ENCODE results near the gene IFI27L1. TPM values are rescaled to one million over a fixed set of nuclear protein-coding genes. Genes with fewer than 3 reads are reported as not detected.

IFI27L1 gene
- 10 to 100 TPM; 11.2 to 21.7 TPM for total RNA-seq
- long read RNA-seq, donor 1, partial matches to known transcripts = 0 of 7 reads
- long read RNA-seq, donor 1, other reads (novel, unspliced or antisense) = 4 of 7 reads
- long read RNA-seq, donor 2, partial matches to known transcripts = 1 of 5 reads
- long read RNA-seq, donor 2, other reads (novel, unspliced or antisense) = 3 of 5 reads

GRCh38 chr14:94080621-94081385 is at the start of gene IFI27L1, which contains the start of gene DDX24:
TSS of gene IFI27L1 (plus strand) at chr14:94081310. CDS start at chr14:94096938, 15,628 bp downstream.
TSS of gene DDX24 (minus strand) at chr14:94081202. CDS start at chr14:94079742, 1,460 bp downstream.
- DNase-seq (ENCODE audit: low spot score) = peak; percentile 99
- intact Hi-C loops (cut with DNase I) = no loop called here

- intact Hi-C loops (cut with DNase I) = no loop called here
- no peak for DNase-seq (ENCODE audit: low spot score)
Observed at GRCh38 chr14:94031883-94032279, 49.2 kb upstream of the IFI27L1 start.

- no peak for DNase-seq (ENCODE audit: low spot score)
- intact Hi-C loops (cut with DNase I) = loop anchor here in 1 of 2 donors (5.0 kb wide), 1 partner anchor 102 kb away; no protein-coding TSS in a partner anchor
Observed at GRCh38 chr14:94034886-94035285, 46.2 kb upstream of the IFI27L1 start.

- intact Hi-C loops (cut with DNase I) = loop anchor here in 1 of 2 donors (5.0 kb wide), 1 partner anchor 101 kb away; no protein-coding TSS in a partner anchor
Observed at GRCh38 chr14:94036313-94037167, 44.6 kb upstream of the IFI27L1 start.

GRCh38 chr14:94037954-94038353 is 43.2 kb upstream of the IFI27L1 start:
- intact Hi-C loops (cut with DNase I) = loop anchor here in 1 of 2 donors (5.0 kb wide), 1 partner anchor 99 kb away; no protein-coding TSS in a partner anchor

More at GRCh38 chr14:94036313-94037167, 44.6 kb upstream of the IFI27L1 start:
- DNase-seq (ENCODE audit: low spot score) = peak; percentile 86

GRCh38 chr14:94038510-94038909 is 42.6 kb upstream of the IFI27L1 start:
- no peak for DNase-seq (ENCODE audit: low spot score)
- intact Hi-C loops (cut with DNase I) = loop anchor here in 1 of 2 donors (5.0 kb wide), 1 partner anchor 99 kb away; no protein-coding TSS in a partner anchor

More at GRCh38 chr14:94037954-94038353, 43.2 kb upstream of the IFI27L1 start:
- DNase-seq (ENCODE audit: low spot score) = no peak

GRCh38 chr14:94038921-94039629 is 42.0 kb upstream of the IFI27L1 start:
- intact Hi-C loops (cut with DNase I) = loop anchor here in 1 of 2 donors (5.0 kb wide), 1 partner anchor 98 kb away; no protein-coding TSS in a partner anchor
- peak; percentile 64 for DNase-seq (ENCODE audit: low spot score)

GRCh38 chr14:94040247-94040646 is 40.9 kb upstream of the IFI27L1 start:
- DNase-seq (ENCODE audit: low spot score) = no peak
- intact Hi-C loops (cut with DNase I) = loop anchor here in 1 of 2 donors (2.0 kb wide), 1 partner anchor 69 kb away; no protein-coding TSS in a partner anchor

- intact Hi-C loops (cut with DNase I) = loop anchor here in 1 of 2 donors (2.0 kb wide), 1 partner anchor 68 kb away; no protein-coding TSS in a partner anchor
- DNase-seq (ENCODE audit: low spot score) = no peak
Observed at GRCh38 chr14:94040796-94041195, 40.3 kb upstream of the IFI27L1 start.

- peak; percentile 87 for DNase-seq (ENCODE audit: low spot score)
- intact Hi-C loops (cut with DNase I) = loop anchor here in 1 of 2 donors (2.0 kb wide), 1 partner anchor 67 kb away; no protein-coding TSS in a partner anchor
Observed at GRCh38 chr14:94041551-94042346, 39.4 kb upstream of the IFI27L1 start.

GRCh38 chr14:94042433-94043091 is 38.5 kb upstream of the IFI27L1 start:
- DNase-seq (ENCODE audit: low spot score) = peak; percentile 78
- intact Hi-C loops (cut with DNase I) = no loop called here

GRCh38 chr14:94043111-94043755 is 37.9 kb upstream of the IFI27L1 start:
- peak; percentile 72 for DNase-seq (ENCODE audit: low spot score)
- intact Hi-C loops (cut with DNase I) = no loop called here

- intact Hi-C loops (cut with DNase I) = no loop called here
- peak; percentile 76 for DNase-seq (ENCODE audit: low spot score)
Observed at GRCh38 chr14:94043756-94044475, 37.2 kb upstream of the IFI27L1 start.

GRCh38 chr14:94044476-94045091 is 36.5 kb upstream of the IFI27L1 start:
- peak; percentile 79 for DNase-seq (ENCODE audit: low spot score)
- intact Hi-C loops (cut with DNase I) = no loop called here

GRCh38 chr14:94045101-94045500 is 36.0 kb upstream of the IFI27L1 start:
- intact Hi-C loops (cut with DNase I) = no loop called here
- DNase-seq (ENCODE audit: low spot score) = peak; percentile 35

Data from posterior vena cava (tissue), 2 donors.